IMR-90 (cell line): ENCODE data around the gene CHGA. TPM values are rescaled to one million over a fixed set of nuclear protein-coding genes. Genes with fewer than 3 reads are reported as not detected.

Source experiments
- ATAC-seq: fragments of 200-7000 bp; cut with Tn5 transposase; 2 replicates; pipeline ENCODE4 v1.9.1; 2020; ENCODE audit warnings: low read depth, mild to moderate bottlenecking, moderate library complexity
- BruUV-seq: library from RNA; stranded (reverse); fragments of 400-500 nt; replicated peaks from 2 replicates; lab custom pipeline; 2021; lab: Mats Ljungman, UMichigan
- CTCF ChIA-PET: fragments of 300-600 bp; formaldehyde crosslinking; extraction: SDS; loops from one replicate; lab custom pipeline; 2021; ENCODE audit warnings: antibody characterized with exemption; lab: Yijun Ruan, JAX
- POLR2A ChIA-PET: fragments of 300-600 bp; sonication (Branson Sonifier 250); formaldehyde crosslinking; loops from one replicate; lab custom pipeline; 2022; ENCODE audit warnings: antibody characterized with exemption; ENCODE audit not compliant: unreplicated experiment; lab: Charles Lee
- DNase-seq: peaks from one replicate; pipeline ENCODE4 v3.0.0; 2013
- H2AFZ ChIP-seq: replicated peaks from 2 replicates; pipeline ENCODE3; 2013; ENCODE audit warnings: low read length, mild to moderate bottlenecking; ENCODE audit not compliant: poor library complexity
- H2AK5ac ChIP-seq: 2 replicates; pipeline ENCODE4 v1.6.1; 2013; ENCODE audit warnings: low read depth, low read length, inconsistent platforms
- H2AK9ac ChIP-seq: replicated peaks from 2 replicates; pipeline ENCODE3; 2013; ENCODE audit warnings: mild to moderate bottlenecking, low read depth, low read length, moderate library complexity; ENCODE audit not compliant: poor library complexity
- H2BK120ac ChIP-seq: 2 replicates; pipeline ENCODE4 v1.6.1; 2013; ENCODE audit warnings: low read depth, low read length, inconsistent platforms
- H2BK15ac ChIP-seq: 3 replicates; pipeline ENCODE4 v1.6.1; 2013; ENCODE audit warnings: low read depth, low read length, inconsistent platforms
- H2BK20ac ChIP-seq: 2 replicates; pipeline ENCODE4 v1.6.1; 2013; ENCODE audit warnings: low read depth, mild to moderate bottlenecking, inconsistent platforms, low read length, moderate library complexity
- H2BK5ac ChIP-seq: 2 replicates; pipeline ENCODE4 v1.6.1; 2013; ENCODE audit warnings: mild to moderate bottlenecking, low read depth, low read length, inconsistent platforms; ENCODE audit not compliant: poor library complexity, severe bottlenecking
- H3K14ac ChIP-seq: replicated peaks from 2 replicates; pipeline ENCODE4 v1.6.1; 2013; ENCODE audit warnings: low read depth, low read length, inconsistent platforms
- H3K18ac ChIP-seq: 2 replicates; pipeline ENCODE4 v1.6.1; 2013; ENCODE audit warnings: low read depth, low read length, control low read depth
- H3K23ac ChIP-seq: 2 replicates; pipeline ENCODE4 v1.6.1; 2013; ENCODE audit warnings: low read depth, low read length, inconsistent platforms
- H3K27ac ChIP-seq: 2 replicates; pipeline ENCODE4 v1.5.1; 2013; ENCODE audit warnings: mild to moderate bottlenecking, control low read depth, low read length; ENCODE audit not compliant: insufficient read depth
- H3K27me3 ChIP-seq: 2 replicates; pipeline ENCODE4 v1.6.1; 2013; ENCODE audit warnings: low read length; ENCODE audit not compliant: control insufficient read depth, insufficient read depth
- H3K36me3 ChIP-seq: 2 replicates; pipeline ENCODE4 v1.6.1; 2013; ENCODE audit warnings: low read length, mixed read lengths; ENCODE audit not compliant: control insufficient read depth, insufficient read depth
- H3K4ac ChIP-seq: 2 replicates; pipeline ENCODE4 v1.6.1; 2013; ENCODE audit warnings: low read depth, low read length, inconsistent platforms
- H3K4me1 ChIP-seq: 2 replicates; pipeline ENCODE4 v1.6.1; 2013; ENCODE audit warnings: low read length, mixed read lengths; ENCODE audit not compliant: control insufficient read depth, insufficient read depth
- H3K4me2 ChIP-seq: 2 replicates; pipeline ENCODE4 v1.6.1; 2013; ENCODE audit warnings: low read depth, mild to moderate bottlenecking, control low read depth, low read length, moderate library complexity
- H3K4me3 ChIP-seq: 2 replicates; pipeline ENCODE4 v1.5.1; 2013; ENCODE audit warnings: low read depth, mild to moderate bottlenecking, control low read depth, low read length, moderate library complexity; ENCODE audit not compliant: insufficient read depth
- H3K56ac ChIP-seq: 2 replicates; pipeline ENCODE4 v1.6.1; 2013; ENCODE audit warnings: low read length, inconsistent platforms; ENCODE audit not compliant: insufficient read depth; ENCODE audit errors: extremely low read depth
- H3K79me1 ChIP-seq, 2 experiments: 2 replicates each; pipeline ENCODE4 v1.6.1; 2013; ENCODE audit warnings: low read length in 2 of 2, inconsistent platforms in 1 of 2, low read depth in 1 of 2
- H3K9ac ChIP-seq: 2 replicates; pipeline ENCODE4 v1.6.1; 2013; ENCODE audit warnings: low read depth, low read length, control low read depth
- H3K9me1 ChIP-seq: 2 replicates; pipeline ENCODE4 v1.6.1; 2013; ENCODE audit warnings: low read length, inconsistent platforms; ENCODE audit not compliant: insufficient read depth
- H3K9me3 ChIP-seq: 2 replicates; pipeline ENCODE4 v1.6.1; 2013; ENCODE audit warnings: low read length; ENCODE audit not compliant: control insufficient read depth, insufficient read depth
- H4K20me1 ChIP-seq: 2 replicates; pipeline ENCODE4 v1.6.1; 2013; ENCODE audit warnings: low read length, inconsistent platforms; ENCODE audit not compliant: insufficient read depth
- H4K5ac ChIP-seq: 2 replicates; pipeline ENCODE4 v1.6.1; 2013; ENCODE audit warnings: mild to moderate bottlenecking, low read depth, low read length, control low read depth
- H4K8ac ChIP-seq, 2 experiments: 2 replicates each; pipeline ENCODE4 v1.6.1; 2013; ENCODE audit warnings: low read depth in 2 of 2, low read length in 2 of 2, control low read depth in 1 of 2, inconsistent platforms in 1 of 2
- H4K91ac ChIP-seq: 2 replicates; pipeline ENCODE4 v1.6.1; 2013; ENCODE audit warnings: low read depth, low read length, inconsistent platforms; ENCODE audit not compliant: insufficient read depth
- MAFK ChIP-seq: IDR thresholded peaks from 2 replicates; pipeline ENCODE4 v1.6.1; 2012; ENCODE audit warnings: low read depth, low read length, improper control_type of control experiment
- WGBS, 2 experiments: methylation state at CpG; one replicate each; pipeline versions ENCODE4 v1.1.5 to v1.1.7; 2013; ENCODE audit warnings: missing lambda C conversion rate in 2 of 2; ENCODE audit not compliant: insufficient read length in 1 of 2; ENCODE audit errors: extremely low coverage in 2 of 2; 5-methylcytosine and 5-hydroxymethylcytosine counted together
- dilution Hi-C: fragments of 300-500 bp; cut with HindIII; formaldehyde crosslinking; loops from one replicate; pipeline ENCODE4 v1.14.3; 2018; ENCODE audit warnings: low sequenced_read_pairs; ENCODE audit not compliant: unreplicated experiment
- in situ Hi-C: fragments of 300-500 bp; cut with MboI; formaldehyde crosslinking; loops from 3 replicates; pipeline ENCODE4 v1.14.3; 2019; ENCODE audit warnings: low sequenced_read_pairs, inconsistent platforms, mixed read lengths
- intact Hi-C: fragments of 100-400 bp; cut with micrococcal nuclease; formaldehyde crosslinking; loops from 2 replicates; pipeline ENCODE4 v1.10.0; 2022
- polyA plus RNA-seq, 3 experiments: library from polyadenylated mRNA; depleted of rRNA; stranded (reverse); fragments of >200 nt; gene quantifications; 2 replicates each; pipeline ENCODE4 v1.2.3, GENCODE V29; 2012; ENCODE audit warnings: low replicate concordance in 1 of 3
- total RNA-seq: library from RNA; depleted of rRNA; stranded (reverse); fragments of >200 nt; gene quantifications from 2 replicates; pipeline ENCODE4 v1.2.3, GENCODE V29; 2012

Gene CHGA
- total and polyA plus RNA-seq, 2 of the 4 experiments (the other 2 are of a cell fraction): not detected

- in situ Hi-C loops: no loop called here
- POLR2A ChIA-PET: no interaction called here
These were observed 16.7 kb downstream of the CHGA start for GRCh38 chr14:92939699-92940098.

More at GRCh38 chr14:92939699-92940098, 16.7 kb downstream of the CHGA start:
- Histone ChIP-seq H3K4ac (no peak overlapping the region), H4K8ac (no peak overlapping the region), H2AK5ac (no peak overlapping the region), H2BK20ac (no peak overlapping the region), H3K9me1 (peaks cover 2% of the 10 kb centered on the region; the same call in 1 of the 2 replicates), H3K4me1 (no peaks in the 10 kb centered on the region), H3K23ac (no peak overlapping the region), H2AFZ (no peak overlapping the region), H3K9ac (no peak overlapping the region), H4K20me1 (no peaks in the 10 kb centered on the region), H3K14ac (no peak overlapping the region), H3K36me3 (no peaks in the 10 kb centered on the region; the same call in 1 of the 2 replicates), H2BK120ac (no peak overlapping the region), H3K9me3 (no peaks in the 10 kb centered on the region), H3K79me1 (no peaks in the 10 kb centered on the region), H2BK5ac (no peak overlapping the region), H3K27me3 (no peaks in the 10 kb centered on the region), H3K4me2 (no peak overlapping the region), H2AK9ac (no peak overlapping the region), H4K5ac (no peak overlapping the region), H2BK15ac (no peak overlapping the region), H3K18ac (no peak overlapping the region), H4K91ac (no peak overlapping the region), H3K27ac (no peak overlapping the region), H3K4me3 (no peak overlapping the region), H3K56ac (no peak overlapping the region)
- dilution Hi-C loops: no loop called here
- ATAC-seq: no peak
- BruUV-seq: no TSS peak
- 86% methylated on average over 11 of the region's 12 CpGs; no CpG with 5 or more reads in 1 of the 2 experiments for WGBS, 2 experiments
- TF ChIP-seq MAFK: no peak
- CTCF ChIA-PET: no interaction called here
- no peak for DNase-seq
- intact Hi-C loops: no loop called here
